HG03097 (cell line): ENCODE data around the gene SAMD14.

Experiments used
- ATAC-seq: cut with Tn5 transposase; IDR thresholded peaks from one replicate; pipeline ENCODE4 v1.9.1; 2021; ENCODE audit not compliant: unreplicated experiment, low FRiP score

Gene SAMD14

GRCh38 chr17:50129728-50130558 is at the start of gene SAMD14:
TSS of gene SAMD14 (minus strand) at chr17:50130160. CDS start at chr17:50124959, 5,201 bp downstream.
- ATAC-seq = no peak

GRCh38 chr17:50177983-50178834 is 48.2 kb upstream of the SAMD14 start:
- no peak for ATAC-seq

GRCh38 chr17:50177476-50177875 is 47.5 kb upstream of the SAMD14 start:
- no peak for ATAC-seq

GRCh38 chr17:50176559-50177357 is 46.8 kb upstream of the SAMD14 start:
- ATAC-seq = no peak

GRCh38 chr17:50175035-50175807 is 45.3 kb upstream of the SAMD14 start:
- no peak for ATAC-seq

GRCh38 chr17:50174444-50174843 is 44.5 kb upstream of the SAMD14 start:
- no peak for ATAC-seq

- ATAC-seq = no peak
Measured at GRCh38 chr17:50173335-50173941, 43.5 kb upstream of the SAMD14 start.

- ATAC-seq = no peak
Measured at GRCh38 chr17:50172936-50173334, 43.0 kb upstream of the SAMD14 start.

- no peak for ATAC-seq
Measured at GRCh38 chr17:50172130-50172529, 42.2 kb upstream of the SAMD14 start.

- ATAC-seq = no peak
Measured at GRCh38 chr17:50171371-50172071, 41.6 kb upstream of the SAMD14 start.

- no peak for ATAC-seq
Measured at GRCh38 chr17:50170662-50171370, 40.9 kb upstream of the SAMD14 start.

- no peak for ATAC-seq
Measured at GRCh38 chr17:50169881-50170459, 40.0 kb upstream of the SAMD14 start.

GRCh38 chr17:50169121-50169764 is 39.3 kb upstream of the SAMD14 start:
- no peak for ATAC-seq

GRCh38 chr17:50168319-50168718 is 38.4 kb upstream of the SAMD14 start:
- no peak for ATAC-seq

- ATAC-seq = no peak
Measured at GRCh38 chr17:50167371-50167770, 37.4 kb upstream of the SAMD14 start.

- ATAC-seq = no peak
Measured at GRCh38 chr17:50166518-50167181, 36.7 kb upstream of the SAMD14 start.

GRCh38 chr17:50165867-50166517 is 36.0 kb upstream of the SAMD14 start, which contains the start of gene SGCA:
TSS of gene SGCA (plus strand) at chr17:50166005. CDS start at chr17:50166041, 36 bp downstream.
- ATAC-seq = no peak
